ENCODE results near the gene PIEZO2.

- TF ChIP-seq CTCF (IDR thresholded peaks at IDR 0.05 in 8 of 11, conservative IDR thresholded peaks at IDR 0.05 in 3 of 11) (no peak), POLR2A (IDR thresholded peaks at IDR 0.05) (no peak)
These were observed 1.9 kb downstream of the PIEZO2 start for GRCh38 chr18:11147371-11147951.

All from spleen (tissue), 7 donors.